Measurements from ENCODE around the gene B4GALT5.

GRCh38 chr20:49664612-49665313, 48.9 kb downstream of the B4GALT5 start:
- TF ChIP-seq, protein P1, sequence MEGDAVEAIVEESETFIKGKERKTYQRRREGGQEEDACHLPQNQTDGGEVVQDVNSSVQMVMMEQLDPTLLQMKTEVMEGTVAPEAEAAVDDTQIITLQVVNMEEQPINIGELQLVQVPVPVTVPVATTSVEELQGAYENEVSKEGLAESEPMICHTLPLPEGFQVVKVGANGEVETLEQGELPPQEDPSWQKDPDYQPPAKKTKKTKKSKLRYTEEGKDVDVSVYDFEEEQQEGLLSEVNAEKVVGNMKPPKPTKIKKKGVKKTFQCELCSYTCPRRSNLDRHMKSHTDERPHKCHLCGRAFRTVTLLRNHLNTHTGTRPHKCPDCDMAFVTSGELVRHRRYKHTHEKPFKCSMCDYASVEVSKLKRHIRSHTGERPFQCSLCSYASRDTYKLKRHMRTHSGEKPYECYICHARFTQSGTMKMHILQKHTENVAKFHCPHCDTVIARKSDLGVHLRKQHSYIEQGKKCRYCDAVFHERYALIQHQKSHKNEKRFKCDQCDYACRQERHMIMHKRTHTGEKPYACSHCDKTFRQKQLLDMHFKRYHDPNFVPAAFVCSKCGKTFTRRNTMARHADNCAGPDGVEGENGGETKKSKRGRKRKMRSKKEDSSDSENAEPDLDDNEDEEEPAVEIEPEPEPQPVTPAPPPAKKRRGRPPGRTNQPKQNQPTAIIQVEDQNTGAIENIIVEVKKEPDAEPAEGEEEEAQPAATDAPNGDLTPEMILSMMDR (IDR thresholded peaks at IDR 0.05) = no peak
- TF ChIP-seq POLR2A (IDR thresholded peaks at IDR 0.05) (no peak), POLR2AphosphoS5 (IDR thresholded peaks at IDR 0.05) (no peak)
